GM13977 (cell line): Measurements from ENCODE around the gene ZNF816.
"Not testable (repeated sequence)": the region's sequence is repeated elsewhere in the genome, so short reads cannot be mapped to it uniquely, and the experiment has no call there.

Experiments used
- DNase-seq: peaks from one replicate; pipeline ENCODE4 v3.0.0; 2012; ENCODE audit warnings: low spot score
- CTCF ChIP-seq: IDR thresholded peaks from 2 replicates; pipeline ENCODE4 v1.5.1; 2012; ENCODE audit warnings: mild to moderate bottlenecking, control low read depth; ENCODE audit not compliant: insufficient read depth; ENCODE audit errors: extremely low read depth, missing control alignments
- in situ Hi-C: fragments of 300-500 bp; cut with MboI; formaldehyde crosslinking; loops from one replicate; pipeline ENCODE4 v1.12.0; 2022; ENCODE audit warnings: low sequenced_read_pairs, low pct_unique_long_range_greater_than_20kb, mixed read lengths, inconsistent platforms; ENCODE audit not compliant: unreplicated experiment

Gene ZNF816

GRCh38 chr19:52910648-52911047 is 52.0 kb downstream of the ZNF816 start:
- DNase-seq: no peak
- in situ Hi-C loops: no loop called here
- TF ChIP-seq CTCF: no peak

GRCh38 chr19:52904052-52904780 is 58.5 kb downstream of the ZNF816 start:
- in situ Hi-C loops, DNase-seq: not testable (repeated sequence)

- in situ Hi-C loops: no loop called here
These were observed 60.8 kb downstream of the ZNF816 start for GRCh38 chr19:52901842-52902241.

More at GRCh38 chr19:52901842-52902241, 60.8 kb downstream of the ZNF816 start:
- no peak for DNase-seq
- no peak for TF ChIP-seq CTCF
